Fibroblast of the aortic adventitia (primary cell): ENCODE data around the gene VWA5B2. TPM values are rescaled to one million over a fixed set of nuclear protein-coding genes. Genes with fewer than 3 reads are reported as not detected.
"Not testable (repeated sequence)": the region's sequence is repeated elsewhere in the genome, so short reads cannot be mapped to it uniquely, and the experiment has no call there.

Experiments used
- DNase-seq: peaks from one replicate; pipeline ENCODE4 v3.0.0-alpha.2; 2010; ENCODE audit warnings: low read depth
- H3K4me3 ChIP-seq: 2 replicates; pipeline ENCODE4 v1.5.1; 2011; ENCODE audit warnings: low read depth, mild to moderate bottlenecking, control low read depth, low read length, moderate library complexity
- CTCF ChIP-seq: IDR thresholded peaks from 2 replicates; pipeline ENCODE4 v1.5.1; 2011; ENCODE audit warnings: mild to moderate bottlenecking, low read length, control low read depth, inconsistent platforms; ENCODE audit not compliant: insufficient read depth
- total RNA-seq: library from RNA; depleted of rRNA; stranded (reverse); fragments of >200 nt; gene quantifications from 2 replicates; pipeline ENCODE4 v1.2.3, GENCODE V29; 2012; ENCODE audit warnings: low replicate concordance

The VWA5B2 gene
- total RNA-seq, 1 donor: 0.72 TPM

GRCh38 chr3:184260724-184261269, 31.4 kb downstream of the VWA5B2 start:
- DNase-seq: no peak
- TF ChIP-seq CTCF: no peak
- H3K4me3 ChIP-seq: peak overlapping the region; percentile 63

- peak within 1 kb of the TSS; percentile 63 for H3K4me3 ChIP-seq
- no peak for TF ChIP-seq CTCF
- peak; percentile 14 for DNase-seq
Measured at GRCh38 chr3:184261270-184261853, 32.0 kb downstream of the VWA5B2 start, which contains the start of gene CAMK2N2. CAMK2N2 (minus strand) TSS chr3:184261553; CDS start chr3:184261285, 268 bp downstream.

GRCh38 chr3:184261854-184262763, 32.7 kb downstream of the VWA5B2 start:
- DNase-seq: peak; percentile 18
- TF ChIP-seq CTCF: no peak
- H3K4me3 ChIP-seq: peak overlapping the region; percentile 63

- TF ChIP-seq CTCF: no peak
Measured at GRCh38 chr3:184262764-184263179, 33.4 kb downstream of the VWA5B2 start.

GRCh38 chr3:184267249-184267648, 37.9 kb downstream of the VWA5B2 start:
- not testable (repeated sequence) for DNase-seq, H3K4me3 ChIP-seq

More at GRCh38 chr3:184262764-184263179, 33.4 kb downstream of the VWA5B2 start:
- H3K4me3 ChIP-seq: no peak overlapping the region
- no peak for DNase-seq

GRCh38 chr3:184272269-184272668, 42.9 kb downstream of the VWA5B2 start:
- no peak overlapping the region for H3K4me3 ChIP-seq
- no peak for TF ChIP-seq CTCF
- no peak for DNase-seq

- no peak for TF ChIP-seq CTCF
- no peak for DNase-seq
- no peak overlapping the region for H3K4me3 ChIP-seq
Measured at GRCh38 chr3:184275381-184275701, 46.0 kb downstream of the VWA5B2 start.
